IMR-90 (cell line): ENCODE measurements around the gene LZTFL1. TPM values are rescaled to one million over a fixed set of nuclear protein-coding genes. Genes with fewer than 3 reads are reported as not detected.

Source experiments
- CHD1 ChIP-seq: IDR thresholded peaks from 2 replicates; pipeline ENCODE4 v1.6.1; 2012; ENCODE audit warnings: low read depth, low read length, improper control_type of control experiment
- FOS ChIP-seq: fragments of 150-350 bp; IDR thresholded peaks from 2 replicates; pipeline ENCODE4 v1.6.1; 2016; ENCODE audit warnings: low read depth, low read length
- MAFK ChIP-seq: IDR thresholded peaks from 2 replicates; pipeline ENCODE4 v1.6.1; 2012; ENCODE audit warnings: low read depth, low read length, improper control_type of control experiment
- RCOR1 ChIP-seq: IDR thresholded peaks from 2 replicates; pipeline ENCODE4 v1.6.1; 2012; ENCODE audit warnings: mild to moderate bottlenecking, low read length, improper control_type of control experiment; ENCODE audit not compliant: insufficient replicate concordance
- polyA plus RNA-seq, 3 experiments: library from polyadenylated mRNA; depleted of rRNA; stranded (reverse); fragments of >200 nt; gene quantifications; 2 replicates each; pipeline ENCODE4 v1.2.3, GENCODE V29; 2012; ENCODE audit warnings: low replicate concordance in 1 of 3
- total RNA-seq: library from RNA; depleted of rRNA; stranded (reverse); fragments of >200 nt; gene quantifications from 2 replicates; pipeline ENCODE4 v1.2.3, GENCODE V29; 2012
- TF ChIP-seq, protein P1 (sequence below): fragments of 150-350 bp; IDR thresholded peaks from 2 replicates; pipeline ENCODE4 v1.6.1; 2017; ENCODE audit warnings: mild to moderate bottlenecking, antibody characterized with exemption, low read length, low read depth

LZTFL1 gene
- total and polyA plus RNA-seq, 2 of the 4 experiments (the other 2 are of a cell fraction): 10.3 to 10.4 TPM

GRCh38 chr3:45881078-45882022 lies 39.4 kb upstream of the LZTFL1 start (continued):
- TF ChIP-seq, protein P1, sequence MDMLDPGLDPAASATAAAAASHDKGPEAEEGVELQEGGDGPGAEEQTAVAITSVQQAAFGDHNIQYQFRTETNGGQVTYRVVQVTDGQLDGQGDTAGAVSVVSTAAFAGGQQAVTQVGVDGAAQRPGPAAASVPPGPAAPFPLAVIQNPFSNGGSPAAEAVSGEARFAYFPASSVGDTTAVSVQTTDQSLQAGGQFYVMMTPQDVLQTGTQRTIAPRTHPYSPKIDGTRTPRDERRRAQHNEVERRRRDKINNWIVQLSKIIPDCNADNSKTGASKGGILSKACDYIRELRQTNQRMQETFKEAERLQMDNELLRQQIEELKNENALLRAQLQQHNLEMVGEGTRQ: no peak
- no peak for TF ChIP-seq FOS
- TF ChIP-seq RCOR1: no peak
- TF ChIP-seq CHD1: no peak
- TF ChIP-seq MAFK: no peak
